Thymus (tissue), 11 donors: Measurements from ENCODE around the gene HUS1. TPM values are rescaled to one million over a fixed set of nuclear protein-coding genes. Genes with fewer than 3 reads are reported as not detected.

Experiments
- DNase-seq, 9 donors: peaks; one replicate each; pipeline ENCODE4 v3.0.0-alpha.2; 2013; ENCODE audit warnings: low spot score in 9 of 9, low read depth in 6 of 9, missing footprints in 1 of 9
- H3K27ac ChIP-seq, 2 donors: one replicate each; pipeline ENCODE4 v1.5.1; 2013; ENCODE audit warnings: control low read depth in 1 of 2, low read depth in 1 of 2, low read length in 1 of 2, mild to moderate bottlenecking in 1 of 2, moderate library complexity in 1 of 2
- H3K27me3 ChIP-seq, 2 donors: one replicate each; pipeline ENCODE4 v1.5.1; 2013; ENCODE audit warnings: low read length in 1 of 2; ENCODE audit not compliant: control insufficient read depth in 2 of 2, insufficient read depth in 1 of 2
- H3K36me3 ChIP-seq, 2 donors: one replicate each; pipeline ENCODE4 v1.5.1; 2013; ENCODE audit warnings: low read length in 1 of 2, mild to moderate bottlenecking in 1 of 2, moderate library complexity in 1 of 2; ENCODE audit not compliant: control insufficient read depth in 2 of 2, insufficient read depth in 2 of 2
- H3K4me1 ChIP-seq, 2 donors: one replicate each; pipeline ENCODE4 v1.5.1; 2013; ENCODE audit warnings: low read length in 2 of 2; ENCODE audit not compliant: control insufficient read depth in 2 of 2, insufficient read depth in 2 of 2
- H3K4me3 ChIP-seq, 2 donors: one replicate each; pipeline ENCODE4 v1.5.1; 2013; ENCODE audit warnings: low read length in 2 of 2, control low read depth in 1 of 2, mild to moderate bottlenecking in 1 of 2
- H3K9me3 ChIP-seq, 2 donors: one replicate each; pipeline ENCODE4 v1.5.1; 2013; ENCODE audit warnings: low read length in 1 of 2, mild to moderate bottlenecking in 1 of 2; ENCODE audit not compliant: control insufficient read depth in 2 of 2, insufficient read depth in 1 of 2
- WGBS: extraction: QIAGEN DNeasy Blood & Tissue Kit; methylation state at CpG from one replicate; pipeline ENCODE4 v1.1.7; 2013; 5-methylcytosine and 5-hydroxymethylcytosine counted together
- polyA plus RNA-seq: library from polyadenylated mRNA; stranded (reverse); fragments of 200-250 nt; gene quantifications from one replicate; pipeline ENCODE4 v1.2.3, GENCODE V29; 2013
- total RNA-seq: library from RNA; stranded (reverse); fragments of 120-200 nt; gene quantifications from one replicate; pipeline ENCODE4 v1.2.4, GENCODE V29; 2013
- donor health status: healthy.

HUS1 gene
- total and polyA plus RNA-seq, 2 donors, result 10.5 to 13.4 TPM

DNA sequence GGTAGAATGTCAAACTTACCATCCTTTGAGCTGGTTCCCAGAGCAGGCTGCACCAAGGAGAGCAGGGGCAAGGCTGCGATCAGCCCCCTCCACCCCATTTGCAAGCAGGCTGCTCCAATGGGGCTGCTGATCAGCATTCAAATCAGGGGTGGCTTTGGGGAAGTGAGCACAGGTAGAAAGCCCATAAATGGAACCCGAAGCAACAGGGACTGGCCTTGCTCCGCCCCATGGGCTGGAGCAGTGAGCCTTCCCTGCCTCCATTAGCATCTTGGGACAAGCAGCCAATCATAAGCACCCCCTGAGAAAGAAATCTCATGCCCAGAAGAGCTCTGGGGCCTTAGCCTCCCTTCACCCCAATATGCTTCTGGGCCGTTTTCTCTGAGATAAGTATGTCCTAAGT is 27.2 kb downstream of the HUS1 start:
- H3K27me3 ChIP-seq, result no peaks in the 10 kb centered on the region
- H3K9me3 ChIP-seq, result no peaks in the 10 kb centered on the region
- H3K36me3 ChIP-seq, result peaks cover 12 to 23% of the 10 kb centered on the region in 2 donors
- 97% methylated on average over 4 of the region's 4 CpGs for WGBS
- no peak for DNase-seq
- no peak overlapping the region for H3K27ac ChIP-seq
- H3K4me3 ChIP-seq, result no peak overlapping the region
- H3K4me1 ChIP-seq, result no peaks in the 10 kb centered on the region

DNA sequence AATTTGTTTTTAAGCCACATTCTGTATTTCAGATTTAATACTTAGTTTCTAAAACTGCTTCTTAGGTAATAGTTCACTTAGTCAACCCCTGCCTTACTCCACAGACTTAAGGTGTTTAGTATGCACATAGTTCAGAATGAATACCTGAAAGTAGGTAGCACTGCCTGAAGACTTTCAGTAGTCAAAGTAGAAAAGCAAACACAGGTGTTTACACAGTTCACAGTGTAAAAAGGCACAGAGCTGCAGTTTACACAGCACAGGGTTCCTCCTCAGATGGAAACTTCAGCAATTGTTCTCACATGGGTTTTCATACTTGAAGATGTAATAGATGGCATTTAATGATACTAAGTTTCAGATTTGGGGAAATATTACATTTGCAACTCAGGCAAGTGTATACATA is 28.0 kb downstream of the HUS1 start:
- no peak overlapping the region for H3K4me3 ChIP-seq
- no peaks in the 10 kb centered on the region for H3K27me3 ChIP-seq
- no peaks in the 10 kb centered on the region for H3K9me3 ChIP-seq
- H3K4me1 ChIP-seq, result no peaks in the 10 kb centered on the region
- H3K36me3 ChIP-seq, result peaks cover 12 to 17% of the 10 kb centered on the region in 2 donors
- H3K27ac ChIP-seq, result no peak overlapping the region
- no peak for DNase-seq

- no peak for DNase-seq
- WGBS, result 88% methylated on average over 11 of the region's 11 CpGs
- H3K27me3 ChIP-seq, result no peaks in the 10 kb centered on the region
- no peaks in the 10 kb centered on the region for H3K4me1 ChIP-seq
- peaks cover 7 to 11% of the 10 kb centered on the region in 2 donors for H3K36me3 ChIP-seq
- H3K4me3 ChIP-seq, result no peak overlapping the region
- H3K9me3 ChIP-seq, result no peaks in the 10 kb centered on the region
- no peak overlapping the region for H3K27ac ChIP-seq
Measured at GRCh38 chr7:47950714-47951113, 28.7 kb downstream of the HUS1 start.

DNA sequence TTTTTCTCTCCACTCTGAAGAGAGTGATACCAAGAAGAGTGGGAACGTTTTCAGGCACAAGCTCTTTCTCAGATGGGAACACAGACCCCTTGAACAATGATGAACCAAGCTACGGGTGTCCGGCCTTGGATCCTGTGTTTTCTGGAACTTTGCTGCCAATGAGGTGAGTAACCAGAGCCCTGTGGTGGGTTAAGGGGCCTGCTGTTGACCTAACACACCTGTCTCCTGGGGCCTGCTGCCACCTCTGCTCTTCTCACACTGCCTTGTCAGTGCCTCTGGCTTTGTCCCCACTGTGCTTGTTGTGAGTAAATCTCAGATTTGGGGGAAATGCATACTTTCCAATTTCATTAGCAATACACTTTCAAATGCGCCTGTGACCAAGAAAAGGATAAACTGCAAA is 29.7 kb downstream of the HUS1 start:
- Histone ChIP-seq H3K27me3 (no peaks in the 10 kb centered on the region), H3K4me3 (no peak overlapping the region), H3K27ac (no peak overlapping the region), H3K36me3 (peaks cover 4 to 7% of the 10 kb centered on the region in 2 donors), H3K9me3 (no peaks in the 10 kb centered on the region), H3K4me1 (no peaks in the 10 kb centered on the region)
- no peak for DNase-seq
- 95% methylated on average over 4 of the region's 4 CpGs for WGBS

DNA sequence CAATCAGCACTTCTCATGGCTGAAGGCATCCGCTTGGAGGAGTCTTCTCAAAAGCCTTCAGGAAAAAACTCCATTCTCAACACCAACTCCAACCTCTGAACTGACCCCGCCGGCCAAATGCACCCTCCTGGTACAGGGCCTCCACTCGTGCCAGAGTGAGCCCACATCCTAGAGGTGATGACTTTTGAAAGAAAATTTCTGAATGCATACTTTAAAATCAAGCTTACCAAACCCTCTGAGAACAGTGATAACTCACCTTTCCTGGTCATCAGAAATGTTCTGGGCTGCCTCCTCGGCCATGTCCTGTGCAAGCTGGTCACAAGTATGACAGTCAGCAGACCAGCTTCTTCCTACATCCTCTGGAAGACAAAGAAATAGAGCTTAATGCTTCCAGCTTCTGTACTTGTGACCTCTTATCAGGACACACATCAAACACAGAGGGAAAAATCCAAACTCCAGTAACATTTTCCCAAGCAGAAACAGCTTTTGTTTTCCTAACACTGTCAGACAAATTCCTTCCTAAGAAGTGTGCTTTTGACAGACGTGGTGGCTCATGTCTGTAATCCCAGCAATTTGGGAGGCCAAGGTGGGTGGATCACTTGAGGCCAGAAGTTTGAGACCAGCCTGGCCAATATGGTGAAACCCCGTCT is 31.1 kb downstream of the HUS1 start, which contains the start of gene PKD1L1:
Gene PKD1L1 (minus strand): TSS at position 326 of the 650 bp plus-strand sequence. CDS start 26 bp downstream, at position 300.
- H3K27ac ChIP-seq, result no peak within 1 kb of the TSS
- no peaks in the 10 kb centered on the region for H3K9me3 ChIP-seq
- no peaks in the 10 kb centered on the region for H3K36me3 ChIP-seq
- WGBS, result 94% methylated on average over 7 of the region's 7 CpGs
- DNase-seq, result no peak
- H3K4me1 ChIP-seq, result no peaks in the 10 kb centered on the region
- no peak within 1 kb of the TSS for H3K4me3 ChIP-seq
- H3K27me3 ChIP-seq, result no peaks in the 10 kb centered on the region

GRCh38 chr7:47947355-47947749 is 32.1 kb downstream of the HUS1 start:
- Histone ChIP-seq H3K27me3 (no peaks in the 10 kb centered on the region), H3K27ac (no peak overlapping the region), H3K4me1 (no peaks in the 10 kb centered on the region), H3K36me3 (no peaks in the 10 kb centered on the region), H3K9me3 (no peaks in the 10 kb centered on the region), H3K4me3 (no peak overlapping the region)
- no peak for DNase-seq
- 99% methylated on average over 7 of the region's 7 CpGs for WGBS

GRCh38 chr7:47946581-47947354 is 32.6 kb downstream of the HUS1 start:
- Histone ChIP-seq H3K27ac (no peak overlapping the region), H3K36me3 (no peaks in the 10 kb centered on the region), H3K27me3 (no peaks in the 10 kb centered on the region), H3K4me3 (no peak overlapping the region), H3K4me1 (no peaks in the 10 kb centered on the region), H3K9me3 (no peaks in the 10 kb centered on the region)
- no peak for DNase-seq
- 95% methylated on average over 7 of the region's 7 CpGs for WGBS

GRCh38 chr7:47945261-47946015 is 34.0 kb downstream of the HUS1 start:
- WGBS, result 64% methylated on average over 8 of the region's 8 CpGs
- no peak overlapping the region for H3K27ac ChIP-seq
- no peaks in the 10 kb centered on the region for H3K4me1 ChIP-seq
- H3K27me3 ChIP-seq, result no peaks in the 10 kb centered on the region
- no peaks in the 10 kb centered on the region for H3K9me3 ChIP-seq
- no peaks in the 10 kb centered on the region for H3K36me3 ChIP-seq
- DNase-seq, result peak; percentile 32 to 78 (median 50)
- H3K4me3 ChIP-seq, result no peak overlapping the region
